Central memory CD8-positive, alpha-beta T cell (primary cell): ENCODE results near the gene TPRKB.
"Not testable (repeated sequence)": the region's sequence is repeated elsewhere in the genome, so short reads cannot be mapped to it uniquely, and the experiment has no call there.

Experiments
- ATAC-seq: fragments of 150-1000 bp; cut with Tn5 transposase; replicated peaks from 2 replicates; pipeline ENCODE4 v1.10.0; 2022; ENCODE audit warnings: mild to moderate bottlenecking, moderate FRiP score, moderate number of reproducible peaks; ENCODE audit not compliant: poor library complexity, severe bottlenecking; ENCODE audit errors: extremely low read depth
- DNase-seq, 2 donors: peaks; one replicate each; pipeline ENCODE4 v3.0.0; 2021; ENCODE audit warnings: low spot score in 2 of 2
- H3K27ac Mint-ChIP-seq: one replicate; pipeline ENCODE4 v1.8.0; 2022; ENCODE audit warnings: low read depth, mild to moderate bottlenecking, moderate library complexity, mixed read lengths
- H3K27me3 Mint-ChIP-seq: one replicate; pipeline ENCODE4 v1.8.0; 2022; ENCODE audit warnings: mixed read lengths
- H3K36me3 Mint-ChIP-seq: one replicate; pipeline ENCODE4 v1.8.0; 2022; ENCODE audit warnings: mild to moderate bottlenecking, moderate library complexity, mixed read lengths; ENCODE audit not compliant: insufficient read depth
- H3K4me1 Mint-ChIP-seq: one replicate; pipeline ENCODE4 v1.8.0; 2022; ENCODE audit warnings: mixed read lengths
- H3K4me3 Mint-ChIP-seq: one replicate; pipeline ENCODE4 v1.8.0; 2022; ENCODE audit warnings: mild to moderate bottlenecking, moderate library complexity, mixed read lengths
- H3K9me3 Mint-ChIP-seq: one replicate; pipeline ENCODE4 v1.8.0; 2022; ENCODE audit warnings: mixed read lengths

Gene TPRKB

GRCh38 chr2:73703675-73704074 is 33.5 kb downstream of the TPRKB start:
- H3K27ac Mint-ChIP-seq, result no peak overlapping the region
- ATAC-seq, result no peak
- H3K27me3 Mint-ChIP-seq, result peaks cover 54% of the 10 kb centered on the region
- H3K36me3 Mint-ChIP-seq, result peaks cover 4% of the 10 kb centered on the region
- no peaks in the 10 kb centered on the region for H3K4me1 Mint-ChIP-seq
- DNase-seq, result no peak
- no peaks in the 10 kb centered on the region for H3K9me3 Mint-ChIP-seq
- H3K4me3 Mint-ChIP-seq, result no peak overlapping the region

DNA sequence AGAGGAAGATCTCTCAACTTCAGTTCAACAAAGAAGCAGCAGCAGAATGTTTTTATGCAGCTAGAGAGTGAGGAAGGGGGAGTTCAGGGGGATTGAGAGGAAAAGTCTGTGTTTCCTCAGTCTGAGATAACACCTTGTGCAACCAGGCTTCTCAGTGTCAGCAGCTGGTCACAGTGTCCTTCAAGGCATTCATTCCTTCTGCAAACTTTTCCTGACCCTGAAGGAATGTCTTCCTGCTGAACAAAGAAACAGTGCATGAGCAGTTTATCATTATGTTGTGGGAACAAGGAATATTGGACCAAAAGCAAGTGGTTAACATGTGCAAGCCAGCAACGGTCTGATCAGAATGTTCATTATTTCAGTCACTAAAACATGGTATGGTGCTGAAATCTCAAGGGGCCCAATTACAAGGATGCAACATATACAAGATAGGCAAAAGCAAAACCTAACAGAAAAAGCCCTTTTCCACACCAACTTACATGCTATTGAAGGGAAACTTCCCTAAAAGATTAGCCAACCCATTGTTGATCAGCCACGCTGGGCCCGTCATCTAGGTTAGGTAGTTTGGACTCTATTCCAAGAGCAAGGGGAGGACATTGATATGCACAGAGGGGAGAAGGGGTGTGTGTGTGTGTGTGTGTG is 34.2 kb downstream of the TPRKB start:
- ATAC-seq, H3K4me3 Mint-ChIP-seq, H3K36me3 Mint-ChIP-seq, DNase-seq, H3K4me1 Mint-ChIP-seq, H3K9me3 Mint-ChIP-seq, H3K27ac Mint-ChIP-seq: not testable (repeated sequence)
- H3K27me3 Mint-ChIP-seq, result peaks cover 49% of the 10 kb centered on the region

GRCh38 chr2:73701968-73702665 is 35.0 kb downstream of the TPRKB start:
- Mint-ChIP-seq H3K4me3 (no peak overlapping the region), H3K4me1 (no peaks in the 10 kb centered on the region), H3K9me3 (no peaks in the 10 kb centered on the region), H3K27me3 (peaks cover 49% of the 10 kb centered on the region), H3K27ac (no peak overlapping the region), H3K36me3 (peaks cover 4% of the 10 kb centered on the region)
- DNase-seq, result no peak
- no peak for ATAC-seq

- DNase-seq, ATAC-seq, H3K9me3 Mint-ChIP-seq, H3K4me3 Mint-ChIP-seq, H3K27ac Mint-ChIP-seq, H3K4me1 Mint-ChIP-seq, H3K36me3 Mint-ChIP-seq: not testable (repeated sequence)
- H3K27me3 Mint-ChIP-seq, result peaks cover 47% of the 10 kb centered on the region
These were observed 35.7 kb downstream of the TPRKB start for GRCh38 chr2:73701448-73701765.

DNA sequence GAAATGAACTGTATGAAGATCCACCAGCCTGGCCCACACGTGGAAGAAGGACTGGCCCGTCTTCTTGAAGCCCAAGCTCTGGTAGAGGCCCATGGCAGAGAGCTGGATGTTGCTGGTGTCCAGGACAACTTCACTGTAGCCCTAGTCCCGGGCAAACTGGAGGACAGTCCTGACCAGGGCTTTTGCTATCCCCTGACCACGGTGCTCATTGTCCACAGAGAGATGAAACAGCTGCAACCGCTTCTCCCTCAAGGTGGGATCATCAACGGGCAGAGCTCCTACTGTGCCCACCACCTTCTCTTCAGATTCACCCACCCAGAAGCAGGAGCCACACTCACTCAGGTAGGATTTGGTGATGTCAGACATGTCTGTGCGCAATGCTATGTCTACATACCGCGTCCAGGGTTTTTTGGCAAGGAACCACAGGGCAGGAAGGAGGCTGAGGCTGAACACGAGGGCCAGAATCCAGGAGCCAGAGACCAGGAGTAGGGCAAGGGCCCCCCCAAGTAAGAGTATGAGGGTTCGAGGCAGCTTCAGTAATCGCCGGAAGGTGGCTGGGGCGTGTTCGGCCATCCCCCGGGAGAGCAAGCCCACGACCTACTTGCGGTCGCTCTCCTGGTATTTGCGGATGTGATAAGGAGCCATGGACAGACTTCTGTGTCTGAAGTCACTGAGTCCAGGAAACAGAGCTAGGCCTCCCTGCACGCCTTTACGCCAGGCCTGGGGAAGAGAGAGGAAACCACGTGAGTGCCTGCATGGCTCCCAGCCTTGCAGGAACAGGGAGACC is 36.3 kb downstream of the TPRKB start:
- Mint-ChIP-seq H3K27me3 (peaks cover 41% of the 10 kb centered on the region), H3K9me3 (no peaks in the 10 kb centered on the region), H3K4me1 (no peaks in the 10 kb centered on the region), H3K4me3 (no peak overlapping the region), H3K27ac (no peak overlapping the region), H3K36me3 (peaks cover 4% of the 10 kb centered on the region)
- ATAC-seq (no peak), DNase-seq (no peak)

- DNase-seq (no peak), ATAC-seq (no peak)
- Mint-ChIP-seq H3K36me3 (peaks cover 4% of the 10 kb centered on the region), H3K4me3 (no peak overlapping the region), H3K4me1 (no peaks in the 10 kb centered on the region), H3K9me3 (no peaks in the 10 kb centered on the region), H3K27me3 (peaks cover 34% of the 10 kb centered on the region), H3K27ac (no peak overlapping the region)
These were observed 37.0 kb downstream of the TPRKB start for GRCh38 chr2:73700131-73700611.

DNA sequence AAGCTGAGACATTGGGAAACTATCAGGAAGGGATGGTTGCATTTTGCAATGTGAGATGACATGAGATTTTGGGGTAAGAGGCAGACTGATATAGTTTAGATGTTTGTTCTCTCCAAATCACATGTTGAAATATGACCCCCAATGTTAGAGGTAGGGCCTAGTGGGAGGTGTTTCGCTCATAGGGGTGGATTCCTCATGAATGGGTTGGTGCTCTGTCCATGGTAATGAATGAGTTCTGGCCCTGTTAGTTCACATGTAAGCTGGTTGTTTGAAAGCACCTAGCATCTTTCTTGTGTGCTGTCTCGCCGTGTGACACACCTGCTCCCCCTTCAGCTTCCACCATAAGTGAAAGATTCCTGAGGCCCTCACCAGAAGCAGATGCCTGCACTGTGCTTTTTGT is 37.7 kb downstream of the TPRKB start:
- Mint-ChIP-seq H3K27me3 (peaks cover 27% of the 10 kb centered on the region), H3K9me3 (no peaks in the 10 kb centered on the region), H3K36me3 (peaks cover 4% of the 10 kb centered on the region), H3K27ac (no peak overlapping the region), H3K4me1 (no peaks in the 10 kb centered on the region), H3K4me3 (no peak overlapping the region)
- ATAC-seq, result no peak
- DNase-seq, result no peak

- no peak for ATAC-seq
- Mint-ChIP-seq H3K4me3 (no peak overlapping the region), H3K9me3 (no peaks in the 10 kb centered on the region), H3K36me3 (peaks cover 3% of the 10 kb centered on the region), H3K27me3 (peaks cover 16% of the 10 kb centered on the region), H3K4me1 (no peaks in the 10 kb centered on the region), H3K27ac (no peak overlapping the region)
- DNase-seq, result no peak
These were observed 39.0 kb downstream of the TPRKB start for GRCh38 chr2:73698101-73698500.

DNA sequence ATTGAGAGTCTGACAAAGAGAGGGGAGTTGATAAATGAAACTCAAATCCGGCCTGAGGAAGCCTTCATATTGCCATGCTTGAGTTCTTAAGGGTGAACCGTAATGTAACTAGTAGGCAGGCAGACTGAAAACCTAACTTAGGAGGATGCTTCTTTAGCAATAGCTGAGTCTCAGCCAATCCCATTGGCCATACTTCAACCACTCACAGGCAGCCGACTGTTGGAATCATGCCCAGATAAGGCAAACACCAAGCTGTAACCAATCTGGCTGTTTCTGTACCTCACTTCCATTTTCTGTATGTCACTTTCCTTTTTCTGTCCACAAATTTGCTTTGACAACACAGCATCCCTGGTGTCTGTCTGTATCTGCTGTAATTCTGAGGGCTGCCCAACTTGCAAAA is 39.5 kb downstream of the TPRKB start:
- H3K4me3 Mint-ChIP-seq, result no peak overlapping the region
- ATAC-seq, result no peak
- no peak for DNase-seq
- H3K9me3 Mint-ChIP-seq, result no peaks in the 10 kb centered on the region
- no peaks in the 10 kb centered on the region for H3K36me3 Mint-ChIP-seq
- no peak overlapping the region for H3K27ac Mint-ChIP-seq
- no peaks in the 10 kb centered on the region for H3K4me1 Mint-ChIP-seq
- peaks cover 11% of the 10 kb centered on the region for H3K27me3 Mint-ChIP-seq

- H3K27ac Mint-ChIP-seq, H3K9me3 Mint-ChIP-seq, H3K4me3 Mint-ChIP-seq, H3K27me3 Mint-ChIP-seq, DNase-seq, H3K36me3 Mint-ChIP-seq, ATAC-seq, H3K4me1 Mint-ChIP-seq: not testable (repeated sequence)
These were observed 40.2 kb downstream of the TPRKB start for GRCh38 chr2:73696985-73697384.

- not testable (repeated sequence) for H3K27me3 Mint-ChIP-seq, DNase-seq, H3K9me3 Mint-ChIP-seq, H3K4me3 Mint-ChIP-seq, ATAC-seq, H3K36me3 Mint-ChIP-seq, H3K4me1 Mint-ChIP-seq, H3K27ac Mint-ChIP-seq
These were observed 40.6 kb downstream of the TPRKB start for GRCh38 chr2:73696521-73696920.

DNA sequence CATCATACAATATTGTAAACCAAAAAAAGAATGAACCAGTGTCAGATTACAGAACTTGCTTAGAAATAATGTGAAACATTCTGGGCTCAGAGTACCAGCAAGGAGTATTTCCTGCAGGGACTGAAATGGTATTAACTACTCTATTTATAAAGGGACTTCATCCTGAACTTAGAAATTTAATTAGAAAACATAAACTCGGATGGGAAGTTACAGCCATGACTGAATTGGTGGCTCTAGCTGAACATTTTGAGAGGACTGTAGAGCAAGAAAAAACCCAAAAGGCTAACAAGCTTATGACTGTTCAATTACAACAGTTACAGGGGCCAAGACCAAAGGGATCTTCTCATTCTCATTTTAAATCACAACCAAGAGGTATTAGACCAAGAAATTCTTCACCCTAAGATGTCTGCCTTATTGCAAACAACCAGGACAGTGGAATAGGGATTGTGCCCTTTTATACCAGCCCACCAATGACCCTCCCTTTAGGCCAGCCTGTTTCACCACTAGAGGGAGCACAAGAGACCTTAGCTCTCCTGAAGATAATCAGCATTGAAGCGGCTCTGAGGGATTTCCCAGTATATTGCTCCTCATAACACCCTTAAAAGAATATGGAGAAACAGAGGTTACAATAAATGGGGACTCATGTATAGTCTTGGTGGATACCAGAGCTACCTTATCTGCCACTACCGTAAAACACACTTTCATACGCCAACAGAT is 46.6 kb downstream of the TPRKB start:
- not testable (repeated sequence) for DNase-seq, H3K4me1 Mint-ChIP-seq, H3K36me3 Mint-ChIP-seq, H3K27ac Mint-ChIP-seq, H3K9me3 Mint-ChIP-seq, H3K27me3 Mint-ChIP-seq, H3K4me3 Mint-ChIP-seq
- ATAC-seq, result peak; percentile 64
